ENCODE measurements around the gene DYRK1A. TPM values are rescaled to one million over a fixed set of nuclear protein-coding genes. Genes with fewer than 3 reads are reported as not detected.

The DYRK1A gene
- polyA plus RNA-seq, 3 donors: 60.4 to 74.4 (median 66.5) TPM

DNA sequence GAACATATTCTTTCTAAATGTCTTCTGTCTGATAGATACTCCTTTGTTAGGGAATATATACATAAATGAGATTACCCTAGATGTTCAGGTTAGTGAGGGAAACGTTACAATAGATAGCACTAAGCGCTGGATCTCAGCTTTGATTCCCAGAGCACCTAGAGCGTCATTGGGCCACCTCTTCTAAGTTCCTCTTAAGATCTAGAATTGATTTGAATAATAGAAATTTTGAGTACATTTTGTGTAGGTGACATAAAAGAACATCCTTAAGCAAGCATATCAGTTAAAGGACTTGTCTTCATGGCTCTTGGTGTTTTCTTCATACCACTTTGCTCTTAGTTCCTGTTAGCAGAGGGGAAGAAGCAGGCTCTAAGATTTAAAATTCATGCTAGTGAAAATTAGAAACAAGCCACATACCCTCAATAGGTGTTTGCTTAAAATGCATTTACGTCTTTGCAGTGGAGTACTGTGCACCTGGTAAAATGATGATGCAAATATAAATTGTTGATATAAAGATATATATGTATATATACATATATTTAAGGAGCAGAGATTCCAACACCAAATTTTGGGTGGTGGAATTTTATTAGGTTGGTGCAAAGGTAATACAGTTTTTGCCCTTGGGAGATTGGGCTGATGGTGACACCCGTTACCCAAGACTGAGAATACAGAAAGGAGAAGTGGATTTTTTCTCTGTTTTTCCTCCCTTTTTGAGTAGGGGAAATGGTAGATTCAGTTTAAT lies 47.1 kb downstream of the DYRK1A start:
- no peak for DNase-seq

DNA sequence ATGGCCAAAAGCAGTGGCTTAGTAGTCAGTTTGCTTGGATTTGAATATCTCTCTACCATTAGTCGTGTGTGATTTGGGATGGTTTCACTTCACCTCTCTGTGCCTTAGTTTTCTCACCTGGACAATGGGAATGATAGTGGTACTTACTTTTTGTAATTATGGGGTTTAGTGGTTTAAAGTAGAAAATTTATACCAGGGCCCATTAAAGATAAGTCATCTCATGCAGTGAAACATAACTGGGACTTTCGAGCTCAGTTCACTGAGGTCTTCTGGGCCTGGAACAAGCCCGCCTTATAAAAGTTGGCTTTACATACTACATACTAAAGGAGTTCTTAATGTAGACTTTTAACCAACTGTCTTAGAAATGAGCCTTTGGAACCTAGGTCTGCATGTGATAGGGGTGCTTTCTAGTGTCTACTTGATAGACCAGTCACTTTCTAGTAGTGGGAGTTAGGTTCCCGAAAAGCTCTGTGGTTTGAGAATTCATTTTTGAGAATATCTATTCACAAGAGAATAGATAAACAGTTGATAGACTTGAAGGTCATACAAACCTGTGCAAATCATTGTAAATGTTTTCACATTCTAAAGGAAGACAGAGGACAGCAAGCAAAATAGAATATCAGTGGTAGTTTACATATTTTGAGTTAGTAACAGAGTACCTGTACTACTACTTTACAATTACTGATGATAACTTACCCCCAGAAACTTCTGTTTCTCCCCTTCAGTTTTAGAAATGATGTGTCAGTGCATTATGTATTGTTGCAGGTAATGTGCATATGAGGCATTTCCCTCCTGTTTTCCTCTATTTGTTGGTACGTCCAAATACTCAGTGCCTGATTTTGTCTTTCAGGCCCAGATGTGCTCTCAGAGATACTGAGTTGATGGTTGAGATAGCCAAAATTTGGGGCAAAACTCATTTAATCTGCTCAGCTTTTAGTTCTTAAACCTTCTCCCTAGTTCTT lies 48.0 kb downstream of the DYRK1A start:
- DNase-seq: no peak

DNA sequence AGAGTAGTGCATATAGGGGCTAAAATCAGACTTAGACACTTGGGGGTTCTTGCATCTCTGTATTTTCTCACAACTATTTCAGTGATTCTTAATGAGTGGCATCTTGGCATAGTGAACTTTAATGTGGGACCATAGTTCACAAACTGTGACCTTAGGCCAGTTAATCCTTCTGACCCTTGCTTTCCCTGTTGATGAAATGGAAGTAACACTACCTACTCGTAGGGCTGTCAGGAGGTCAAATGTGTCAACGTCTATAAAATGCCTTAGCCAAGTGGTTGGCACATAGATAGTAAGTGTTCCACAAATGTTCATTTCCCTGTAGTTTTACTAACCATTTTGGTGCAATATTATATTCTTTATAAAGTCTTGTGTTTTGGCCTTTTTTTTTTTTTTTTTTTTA lies 49.4 kb downstream of the DYRK1A start:
- DNase-seq: no peak

DNA sequence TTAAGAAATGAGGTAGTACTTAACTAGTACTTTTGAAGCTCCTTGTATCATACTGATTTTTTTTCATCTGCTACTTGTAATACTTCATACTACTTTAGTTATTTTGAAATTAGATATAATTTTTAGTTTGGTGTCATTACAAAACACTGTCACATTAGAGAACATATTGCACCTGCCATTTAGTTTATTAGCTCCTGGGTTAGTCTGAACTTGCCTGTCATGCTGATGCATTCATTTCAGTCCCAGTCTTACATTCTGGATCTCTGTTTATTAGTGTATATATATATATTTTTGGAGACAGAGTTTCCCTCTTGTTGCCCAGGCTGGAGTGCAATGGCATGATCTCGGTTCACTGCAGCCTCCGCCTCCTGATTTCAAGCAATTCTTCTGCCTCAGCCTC lies 50.3 kb downstream of the DYRK1A start:
- DNase-seq: no peak

DNA sequence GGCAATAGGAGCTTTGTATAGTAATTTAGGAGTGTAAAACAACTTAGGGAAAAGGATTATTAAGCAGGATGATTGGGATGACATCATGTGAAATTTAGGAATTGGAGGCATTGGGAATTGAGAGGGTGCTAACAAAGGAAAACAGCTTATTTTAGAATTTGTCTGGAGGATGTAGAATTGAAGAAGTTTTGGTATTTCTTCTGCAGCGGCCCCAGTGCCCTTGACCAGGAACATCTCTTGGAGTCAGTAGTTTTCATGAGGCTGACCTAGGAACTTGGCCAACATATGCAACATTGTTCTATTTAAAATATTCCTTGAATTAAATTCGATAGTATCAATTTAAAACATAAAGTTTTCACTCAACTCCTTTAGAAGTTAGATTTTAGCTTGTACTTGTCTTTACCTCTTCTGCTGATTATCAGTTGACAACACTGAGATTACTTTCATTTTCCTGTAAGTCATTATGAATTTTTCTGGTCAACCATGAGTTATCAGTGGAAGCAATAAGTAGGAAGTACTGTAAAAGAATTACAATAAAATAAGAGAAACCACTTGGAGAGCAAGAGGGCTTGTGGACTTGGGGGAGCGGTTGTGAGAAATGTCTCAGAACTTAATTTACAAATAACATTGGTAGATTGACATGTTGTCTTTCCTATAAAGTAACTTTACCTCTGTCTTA lies 52.8 kb downstream of the DYRK1A start:
- no peak for DNase-seq

DNA sequence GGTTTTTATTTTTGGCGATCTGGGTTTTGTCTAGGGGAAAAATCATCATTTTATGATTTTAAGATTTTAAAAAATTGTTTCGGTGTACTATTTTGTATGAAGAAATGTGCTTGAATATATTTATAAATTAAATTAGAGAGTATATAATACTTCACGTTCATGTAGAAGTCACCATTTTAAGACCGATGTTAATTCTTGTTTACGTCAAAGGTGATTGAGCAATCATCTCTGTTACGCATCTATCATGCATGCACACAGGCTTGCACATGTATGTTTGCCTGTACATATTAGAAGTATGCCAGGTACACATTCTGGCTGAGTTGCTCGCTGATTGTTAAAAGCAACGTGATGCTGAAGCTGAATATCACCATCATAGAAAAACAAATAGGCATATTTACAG lies 54.7 kb downstream of the DYRK1A start:
- no peak for DNase-seq

DNA sequence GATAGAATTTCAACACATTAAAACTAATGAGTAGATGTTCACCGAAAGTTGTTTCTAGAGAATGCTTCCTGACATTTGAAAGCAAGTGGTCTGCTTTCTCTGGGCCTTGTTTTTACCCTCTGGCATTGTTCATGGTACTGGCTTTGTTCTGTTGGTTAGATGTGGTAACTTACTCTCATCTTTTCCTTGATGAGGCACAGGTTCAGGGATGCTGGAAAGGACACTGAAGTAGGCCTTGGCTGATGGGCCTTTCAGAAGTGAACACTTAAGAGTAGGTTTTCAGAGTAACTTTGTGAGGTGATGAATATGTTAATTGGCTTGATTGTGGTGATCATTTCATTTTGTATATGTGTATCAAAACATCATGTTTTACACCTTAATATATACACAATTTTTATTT lies 55.8 kb downstream of the DYRK1A start:
- DNase-seq: no peak

DNA sequence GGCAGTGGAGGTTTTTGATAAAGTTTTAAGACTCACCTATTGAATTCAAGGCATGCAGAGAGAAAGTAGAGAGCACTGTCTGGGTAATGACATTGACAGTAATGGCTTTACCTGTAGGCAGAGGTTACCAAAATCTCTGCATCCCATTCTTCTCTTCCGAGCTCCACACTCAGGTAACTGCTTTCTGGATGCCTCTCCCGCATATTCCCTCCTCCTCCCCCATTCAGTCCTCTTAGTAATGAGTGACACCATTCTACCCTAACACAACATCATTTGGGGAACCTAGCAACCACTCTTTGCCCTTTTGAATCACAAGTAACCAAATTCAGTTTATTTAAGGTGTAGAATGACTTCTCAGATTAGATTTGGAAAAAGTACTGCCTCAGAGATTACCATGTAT lies 56.5 kb downstream of the DYRK1A start:
- DNase-seq: no peak

DNA sequence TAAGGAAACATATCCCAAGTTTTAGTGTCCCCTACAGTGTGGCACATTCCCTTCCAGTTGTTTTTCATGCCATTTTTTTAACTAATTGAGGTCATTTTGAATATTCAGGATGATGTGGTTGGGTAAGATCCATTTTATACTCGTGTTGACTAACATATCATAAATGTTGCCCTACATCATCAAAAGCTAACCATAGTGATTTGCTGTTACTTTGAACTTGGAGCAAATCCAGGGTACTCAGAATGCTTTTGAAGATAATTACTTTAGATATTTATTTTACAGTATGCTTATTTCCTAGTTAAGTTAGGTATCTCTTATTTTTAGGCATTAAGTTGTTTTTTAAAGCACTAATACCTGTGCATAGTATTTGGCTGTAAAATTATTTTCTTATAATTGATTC lies 57.8 kb downstream of the DYRK1A start:
- DNase-seq: no peak

DNA sequence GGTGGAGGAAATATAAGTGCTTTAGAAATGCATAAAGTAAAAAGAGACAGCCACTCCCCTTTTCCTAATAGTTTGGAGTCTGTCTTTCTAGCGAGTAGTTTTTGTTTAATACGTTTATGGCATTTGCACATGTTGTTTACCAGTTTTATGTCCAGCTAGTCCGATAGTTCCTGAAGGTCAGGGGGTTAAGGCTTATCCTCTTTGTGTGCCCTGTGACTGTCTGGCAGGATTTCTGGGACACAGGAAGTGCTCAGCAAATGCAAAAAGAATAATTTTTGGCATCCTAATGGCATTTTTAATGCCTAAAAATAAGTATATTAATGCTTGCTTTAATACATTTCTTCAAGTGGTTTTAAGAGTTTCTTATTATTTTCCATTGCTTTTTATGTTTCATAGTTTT lies 58.4 kb downstream of the DYRK1A start:
- DNase-seq: no peak

DNA sequence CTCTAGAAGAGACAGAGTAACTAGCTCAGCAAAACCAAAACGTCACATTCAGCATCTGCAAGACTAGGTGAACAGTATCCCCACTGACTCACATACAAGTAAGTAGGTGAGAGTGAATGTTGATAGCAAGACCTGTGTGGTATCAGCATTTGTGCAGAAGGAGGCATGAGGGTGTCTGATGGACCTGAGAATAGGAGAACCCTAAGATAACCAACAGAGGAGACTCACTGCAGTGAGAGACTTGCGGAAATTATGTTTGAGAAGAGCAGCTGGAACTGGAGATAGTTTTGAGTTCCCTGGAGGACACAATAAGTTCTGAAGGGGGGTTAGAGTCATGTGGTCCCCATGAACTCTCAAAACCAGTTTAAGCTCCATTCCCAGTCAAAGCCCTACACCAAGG lies 59.1 kb downstream of the DYRK1A start:
- no peak for DNase-seq

DNA sequence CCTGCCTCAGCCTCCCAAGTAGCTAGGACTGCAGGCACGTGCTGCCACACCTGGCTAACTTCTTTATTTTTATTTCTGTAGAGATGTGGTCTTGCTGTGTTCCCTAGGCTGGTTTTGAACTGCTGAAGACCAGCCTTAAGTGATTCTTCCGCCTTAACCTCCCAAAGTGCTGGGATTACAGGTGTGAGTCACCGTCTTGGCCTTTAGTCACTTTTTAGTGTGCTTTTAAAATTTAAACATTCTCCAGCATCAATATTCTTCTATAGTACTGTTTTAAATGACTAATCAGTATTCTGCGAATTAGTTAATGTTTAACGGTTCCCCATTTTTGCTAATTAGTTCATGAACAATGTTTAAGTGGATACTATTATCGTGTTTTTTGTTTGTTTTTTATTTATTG lies 60.6 kb downstream of the DYRK1A start:
- DNase-seq: no peak

DNA sequence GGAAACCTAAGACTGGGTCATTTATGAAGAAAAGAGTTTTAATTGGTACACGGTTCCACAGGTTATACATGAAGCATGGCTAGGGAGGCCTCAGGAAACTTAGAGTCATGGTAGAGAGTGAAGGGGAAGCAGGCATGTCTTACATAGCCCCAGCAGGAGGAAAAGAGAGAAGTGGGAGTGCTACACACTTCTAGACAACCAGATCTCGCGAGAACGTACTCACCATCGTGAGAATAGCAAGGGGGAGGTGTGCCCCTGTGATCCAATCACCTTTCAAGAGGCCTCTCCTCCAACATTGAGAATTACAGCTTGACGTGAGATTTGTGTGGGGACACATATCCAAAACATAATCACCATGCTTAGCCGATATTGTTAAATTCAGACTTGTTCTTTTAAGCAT lies 62.8 kb downstream of the DYRK1A start:
- DNase-seq: no peak

DNA sequence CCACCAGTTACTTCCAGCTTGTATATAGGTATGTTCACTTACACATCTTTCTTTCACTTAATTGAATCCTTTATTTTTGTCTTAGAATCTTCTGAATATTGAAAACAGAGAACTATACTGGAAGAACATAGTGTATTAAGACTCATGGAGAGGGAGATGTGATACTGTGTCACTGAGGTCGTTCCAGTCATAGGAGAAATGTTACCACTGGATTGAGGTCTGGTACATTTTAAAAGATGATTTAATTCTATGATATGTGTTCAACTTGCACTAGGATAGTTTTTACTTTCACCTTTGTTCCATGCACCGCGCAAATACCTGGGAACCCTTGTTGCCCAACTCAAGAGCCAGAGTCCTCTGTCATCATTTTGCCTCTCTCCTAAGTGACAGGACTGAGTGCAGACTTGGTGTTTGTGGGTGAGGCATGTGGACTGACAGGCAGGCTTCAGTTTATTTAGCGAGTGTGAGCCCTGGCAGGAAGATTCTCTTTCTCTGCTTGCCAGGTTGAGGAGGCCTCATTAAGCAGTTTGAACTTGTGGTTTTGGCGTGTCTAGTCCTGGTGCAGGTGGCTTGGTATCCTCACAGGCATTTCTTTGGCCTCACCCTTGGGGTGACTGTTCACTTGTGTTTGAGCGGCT lies 63.7 kb downstream of the DYRK1A start:
- DNase-seq: no peak

DNA sequence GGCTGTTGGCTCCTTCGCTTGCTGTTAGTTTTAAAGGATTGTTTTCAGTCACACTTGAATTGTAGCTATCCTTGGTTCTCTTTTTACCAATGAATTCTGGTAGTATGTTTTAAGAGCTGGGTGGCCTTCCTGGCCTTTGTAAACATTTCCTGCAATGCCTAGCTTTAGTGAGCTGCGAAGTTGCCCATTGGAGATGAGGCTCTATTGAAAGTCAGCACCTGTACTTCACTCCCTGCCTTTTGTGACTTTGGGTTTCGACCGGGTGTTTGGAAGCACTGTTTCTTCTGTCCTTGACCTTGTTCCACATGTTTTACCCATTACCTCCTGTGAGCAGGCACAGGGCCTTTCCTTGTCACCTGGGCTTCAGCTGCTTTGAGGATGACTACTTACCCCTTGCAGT lies 64.7 kb downstream of the DYRK1A start:
- no peak for DNase-seq

DNA sequence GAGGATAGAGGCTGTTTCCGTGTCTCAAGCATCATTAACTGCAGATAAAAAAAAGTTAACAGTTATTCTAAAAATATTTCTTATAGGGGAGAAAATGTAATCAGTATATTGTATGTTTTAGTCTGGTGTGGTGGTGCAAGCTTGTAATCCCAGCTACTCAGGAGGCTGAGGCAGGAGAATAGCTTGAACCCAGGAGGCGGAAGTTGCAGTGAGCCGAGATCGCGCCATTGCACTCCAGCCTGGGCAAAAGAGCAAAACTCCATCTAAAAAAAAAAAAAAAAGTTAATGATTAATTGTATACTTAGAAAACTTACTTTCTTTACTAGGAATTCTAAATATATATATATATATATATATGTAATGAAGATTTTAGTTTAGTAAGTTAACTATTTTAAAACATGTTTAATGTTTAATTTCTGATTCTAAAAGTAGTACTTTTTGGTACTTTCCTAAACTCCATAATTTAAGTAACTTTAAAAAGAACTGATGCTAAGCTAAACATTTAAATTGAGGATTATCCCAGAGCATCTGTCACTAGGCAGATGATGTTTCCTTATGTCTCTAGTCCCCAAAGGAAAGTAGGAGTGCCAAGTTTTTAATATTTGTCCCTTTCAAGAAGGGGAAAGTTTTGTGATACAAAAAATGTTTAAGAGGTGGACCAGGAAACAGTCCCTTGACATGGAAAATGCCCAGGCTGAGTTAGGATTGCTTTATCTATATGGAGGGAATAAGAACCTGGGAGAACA lies 66.3 kb downstream of the DYRK1A start:
- DNase-seq: no peak

DNA sequence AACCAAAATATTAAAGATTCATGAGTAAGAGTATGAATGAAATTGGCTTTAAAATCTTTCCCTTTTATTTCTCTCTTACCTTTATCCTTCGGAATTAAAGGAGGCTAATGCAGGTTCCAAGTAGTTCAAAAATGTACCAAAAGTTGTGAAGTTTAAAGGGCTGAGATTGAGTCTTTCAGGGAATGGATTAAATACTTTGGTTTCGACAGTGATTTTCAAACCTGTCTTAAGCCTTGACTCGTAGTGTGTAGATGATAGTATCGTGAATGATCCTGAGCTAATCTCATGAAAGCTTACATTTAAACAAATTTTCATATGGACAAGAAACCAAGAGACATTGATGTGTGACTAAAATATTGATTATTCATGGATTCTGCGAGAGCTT lies 66.9 kb downstream of the DYRK1A start:
- no peak for DNase-seq

DNA sequence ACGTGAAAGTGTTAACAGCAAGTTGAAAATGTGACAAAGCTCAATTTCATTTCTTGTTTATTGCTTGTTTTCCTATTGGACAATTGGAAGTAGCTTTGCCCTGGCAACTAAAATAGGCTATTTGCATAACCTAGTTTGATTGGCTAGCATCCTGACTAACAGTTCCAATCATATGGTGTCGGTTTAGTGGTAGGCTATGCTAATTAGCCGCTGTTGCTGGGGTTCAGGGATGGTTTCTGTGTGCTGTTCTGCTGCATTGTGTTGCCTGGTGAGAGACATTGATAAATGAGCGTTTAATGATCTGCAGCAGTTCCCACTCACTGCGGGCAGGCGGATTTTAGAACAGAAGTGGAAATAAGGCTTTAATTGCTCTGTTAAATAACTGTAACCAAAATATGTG lies 68.5 kb downstream of the DYRK1A start:
- DNase-seq: peak; percentile 95

DNA sequence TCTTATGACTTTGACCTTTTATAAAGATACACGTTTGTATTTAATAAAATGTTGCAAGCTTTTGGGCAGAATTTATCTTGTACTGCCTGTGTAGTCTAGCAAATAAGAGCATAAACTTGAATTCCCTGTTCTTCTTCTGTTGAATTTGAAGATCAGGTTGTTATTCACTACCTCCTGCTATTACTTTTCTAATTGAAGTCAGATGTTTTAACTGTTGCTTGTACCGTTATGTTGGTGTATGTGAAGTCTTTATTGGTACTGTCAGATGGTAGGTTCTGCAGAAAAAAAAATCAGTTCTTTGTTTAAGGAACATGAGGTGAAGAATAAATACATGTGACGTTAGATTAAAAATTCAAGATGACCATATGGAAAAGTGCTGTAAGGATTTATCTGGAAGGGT lies 69.1 kb downstream of the DYRK1A start:
- no peak for DNase-seq

DNA sequence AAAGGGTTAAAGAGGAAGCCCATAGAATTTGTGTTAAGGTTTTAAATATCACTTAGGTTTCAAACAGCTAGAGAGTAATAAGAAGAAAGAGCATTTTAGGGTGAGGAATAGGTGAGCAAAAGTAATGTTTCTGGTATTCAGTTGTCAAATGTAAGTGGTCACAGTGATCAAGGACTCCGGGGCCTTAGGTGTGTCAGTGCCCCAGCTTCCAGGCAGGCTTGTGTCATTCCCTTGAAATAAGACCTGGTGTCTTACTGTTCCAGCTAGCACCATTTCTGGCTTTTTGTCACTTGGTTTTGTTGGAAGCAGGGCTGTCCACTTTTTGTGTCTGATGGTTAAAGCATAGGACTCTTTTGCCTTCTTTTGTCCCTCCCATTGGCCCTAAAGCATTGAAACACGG lies 69.6 kb downstream of the DYRK1A start:
- DNase-seq: no peak

DNA sequence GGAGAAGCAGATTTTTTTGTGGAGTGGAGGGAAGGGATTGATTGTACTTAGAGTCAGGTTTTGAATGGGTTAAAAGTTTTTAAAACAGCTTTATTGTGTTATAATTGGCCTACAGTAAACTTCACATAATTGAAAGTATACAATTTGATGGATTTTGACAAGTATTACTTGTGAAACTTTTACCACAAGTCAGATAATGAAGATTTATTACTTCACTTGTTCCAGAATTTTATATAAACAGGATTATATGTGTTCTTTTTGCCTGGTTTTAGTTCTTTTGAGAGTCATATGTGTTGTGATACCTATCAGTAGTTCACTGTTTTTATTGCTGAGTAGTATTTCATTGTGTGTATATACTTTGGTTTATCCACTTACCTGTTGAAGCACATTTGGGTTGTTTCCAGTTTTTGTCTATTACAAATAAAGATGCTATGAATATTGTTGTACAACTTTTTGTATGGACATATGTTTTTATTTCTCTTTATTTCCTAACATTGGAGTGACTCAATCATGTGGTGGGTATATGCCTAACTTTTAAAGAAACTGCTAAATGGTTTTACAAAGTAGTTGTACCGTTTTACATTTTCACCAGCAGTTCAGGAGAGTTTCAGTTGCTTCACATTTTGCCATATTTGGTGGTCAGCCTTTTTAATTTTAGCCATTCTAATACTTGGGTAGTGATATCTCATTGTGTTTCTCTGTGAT lies 71.0 kb downstream of the DYRK1A start:
- DNase-seq: no peak

Measured in renal pelvis (tissue), 4 donors.